OCI-LY7 (cell line): Measurements from ENCODE around the gene TSPAN5. TPM values are rescaled to one million over a fixed set of nuclear protein-coding genes. Genes with fewer than 3 reads are reported as not detected.

Experiments
- BruUV-seq: library from RNA; stranded (reverse); fragments of 400-500 nt; replicated peaks from 2 replicates; lab custom pipeline; 2021; lab: Mats Ljungman, UMichigan
- CTCF ChIA-PET: fragments of 300-600 bp; sonication (Branson Sonifier 250); formaldehyde crosslinking; loops from one replicate; lab custom pipeline; 2022; ENCODE audit warnings: antibody characterized with exemption; ENCODE audit not compliant: unreplicated experiment; lab: Charles Lee
- POLR2A ChIA-PET: fragments of 300-600 bp; sonication (Branson Sonifier 250); formaldehyde crosslinking; loops from one replicate; lab custom pipeline; 2022; ENCODE audit warnings: antibody characterized with exemption; lab: Charles Lee
- DNase-seq: peaks from one replicate; pipeline ENCODE4 v3.0.0-alpha.2; 2015; ENCODE audit warnings: low spot score
- H2AFZ ChIP-seq: fragments of 200-600 bp; sonication (generic), shearing (Covaris generic); 2 replicates; pipeline ENCODE4 v1.6.1; 2014; ENCODE audit warnings: mild to moderate bottlenecking, antibody characterized with exemption, low read length, moderate library complexity
- H3K27ac ChIP-seq: fragments of 200-600 bp; sonication (generic); 2 replicates; pipeline ENCODE4 v1.5.1; 2014; ENCODE audit warnings: mixed run types, low read depth, mild to moderate bottlenecking, moderate library complexity, low read length, inconsistent platforms; ENCODE audit not compliant: poor library complexity, severe bottlenecking
- H3K36me3 ChIP-seq: fragments of 200-600 bp; sonication (generic); 2 replicates; pipeline ENCODE4 v1.6.1; 2014; ENCODE audit warnings: mild to moderate bottlenecking, antibody characterized with exemption, low read length, moderate library complexity, mixed read lengths; ENCODE audit not compliant: insufficient read depth
- H3K4me1 ChIP-seq: fragments of 200-600 bp; sonication (generic); 2 replicates; pipeline ENCODE4 v1.5.1; 2014; ENCODE audit warnings: mild to moderate bottlenecking, low read length; ENCODE audit not compliant: insufficient read depth, poor library complexity, severe bottlenecking
- H3K4me2 ChIP-seq: fragments of 200-600 bp; sonication (generic); 2 replicates; pipeline ENCODE4 v1.6.1; 2014; ENCODE audit warnings: mild to moderate bottlenecking, low read length
- H3K4me3 ChIP-seq: fragments of 200-600 bp; sonication (generic); 2 replicates; pipeline ENCODE4 v1.5.1; 2014; ENCODE audit warnings: mild to moderate bottlenecking, low read depth, low read length; ENCODE audit not compliant: poor library complexity, severe bottlenecking
- H3K79me2 ChIP-seq: fragments of 200-600 bp; sonication (generic); 2 replicates; pipeline ENCODE4 v1.6.1; 2016; ENCODE audit warnings: low read depth, mild to moderate bottlenecking, low read length, moderate library complexity, mixed read lengths; ENCODE audit not compliant: insufficient read depth
- H3K9me2 ChIP-seq: fragments of 200-600 bp; sonication (generic); 2 replicates; pipeline ENCODE4 v1.6.1; 2016; ENCODE audit warnings: mild to moderate bottlenecking, low read length, mixed read lengths; ENCODE audit not compliant: insufficient read depth
- H3K9me3 ChIP-seq: fragments of 200-600 bp; sonication (generic); 2 replicates; pipeline ENCODE4 v1.6.1; 2014; ENCODE audit warnings: mild to moderate bottlenecking, mixed run types, low read length, mixed read lengths
- H4K20me1 ChIP-seq: fragments of 200-600 bp; sonication (generic); 2 replicates; pipeline ENCODE4 v1.6.1; 2014; ENCODE audit warnings: mild to moderate bottlenecking, antibody characterized with exemption, low read length, moderate library complexity, mixed read lengths; ENCODE audit not compliant: insufficient read depth
- EZH2phosphoT487 ChIP-seq: fragments of 200-600 bp; sonication (generic); IDR thresholded peaks from 2 replicates; pipeline ENCODE4 v1.6.1; 2018; ENCODE audit warnings: low read depth, borderline replicate concordance, mild to moderate bottlenecking, mixed run types, antibody characterized with exemption, low read length, moderate library complexity, mixed read lengths
- intact Hi-C: fragments of 100-400 bp; cut with micrococcal nuclease; formaldehyde crosslinking; loops from one replicate; pipeline ENCODE4 v1.10.0; 2022; ENCODE audit not compliant: unreplicated experiment
- total RNA-seq, 2 experiments: library from RNA; depleted of rRNA in 1 of 2; stranded (reverse); fragments of >200 nt in 1 of 2; shearing (Covaris generic) in 1 of 2; gene quantifications; 2 replicates each; pipeline ENCODE4 v1.2.3, GENCODE V29; 2014 to 2022
- TF ChIP-seq, protein P1 (sequence below): fragments of 200-600 bp; sonication (generic); conservative IDR thresholded peaks from 2 replicates; pipeline ENCODE4 v1.5.1; 2014; ENCODE audit warnings: mild to moderate bottlenecking, antibody characterized with exemption, low read length, moderate library complexity, mixed read lengths

The TSPAN5 gene
- total RNA-seq, 2 experiments from 2014 or later, result not detected

DNA sequence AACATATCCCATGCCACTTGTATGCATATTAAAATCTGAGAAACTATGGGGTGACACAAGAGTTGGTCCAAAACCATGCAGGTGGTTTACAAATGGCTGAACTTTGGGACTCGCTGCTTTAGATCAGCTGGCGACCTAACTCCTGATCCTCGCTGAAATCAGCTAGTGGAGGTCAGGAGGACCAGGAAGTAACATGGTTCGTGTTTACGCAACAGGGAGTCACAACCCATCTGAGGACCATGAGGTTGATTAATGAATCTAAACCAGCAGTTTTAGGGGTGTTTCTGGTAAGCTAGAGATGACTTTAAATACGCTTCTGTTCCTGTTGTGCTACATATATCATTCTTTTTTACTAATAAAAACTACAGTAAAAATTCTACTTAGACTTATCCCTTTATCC is 12.9 kb downstream of the TSPAN5 start:
- BruUV-seq, result no TSS peak
- no peak for DNase-seq
- Histone ChIP-seq H3K9me3 (no peaks in the 10 kb centered on the region), H2AFZ (no peak overlapping the region), H4K20me1 (no peaks in the 10 kb centered on the region), H3K27ac (no peak overlapping the region), H3K4me3 (no peak overlapping the region), H3K36me3 (no peaks in the 10 kb centered on the region), H3K4me2 (no peak overlapping the region), H3K4me1 (no peaks in the 10 kb centered on the region), H3K79me2 (no peaks in the 10 kb centered on the region), H3K9me2 (no peaks in the 10 kb centered on the region)
- intact Hi-C loops, result no loop called here
- POLR2A ChIA-PET, result interaction anchor here (0.6 to 0.8 kb wide), 2 partner anchors 63 to 144 kb away, joined by 3 to 5 read pairs; no protein-coding TSS in a partner anchor
- no peak for TF ChIP-seq EZH2phosphoT487
- TF ChIP-seq, protein P1, sequence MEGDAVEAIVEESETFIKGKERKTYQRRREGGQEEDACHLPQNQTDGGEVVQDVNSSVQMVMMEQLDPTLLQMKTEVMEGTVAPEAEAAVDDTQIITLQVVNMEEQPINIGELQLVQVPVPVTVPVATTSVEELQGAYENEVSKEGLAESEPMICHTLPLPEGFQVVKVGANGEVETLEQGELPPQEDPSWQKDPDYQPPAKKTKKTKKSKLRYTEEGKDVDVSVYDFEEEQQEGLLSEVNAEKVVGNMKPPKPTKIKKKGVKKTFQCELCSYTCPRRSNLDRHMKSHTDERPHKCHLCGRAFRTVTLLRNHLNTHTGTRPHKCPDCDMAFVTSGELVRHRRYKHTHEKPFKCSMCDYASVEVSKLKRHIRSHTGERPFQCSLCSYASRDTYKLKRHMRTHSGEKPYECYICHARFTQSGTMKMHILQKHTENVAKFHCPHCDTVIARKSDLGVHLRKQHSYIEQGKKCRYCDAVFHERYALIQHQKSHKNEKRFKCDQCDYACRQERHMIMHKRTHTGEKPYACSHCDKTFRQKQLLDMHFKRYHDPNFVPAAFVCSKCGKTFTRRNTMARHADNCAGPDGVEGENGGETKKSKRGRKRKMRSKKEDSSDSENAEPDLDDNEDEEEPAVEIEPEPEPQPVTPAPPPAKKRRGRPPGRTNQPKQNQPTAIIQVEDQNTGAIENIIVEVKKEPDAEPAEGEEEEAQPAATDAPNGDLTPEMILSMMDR, result no peak
- CTCF ChIA-PET, result no interaction called here

DNA sequence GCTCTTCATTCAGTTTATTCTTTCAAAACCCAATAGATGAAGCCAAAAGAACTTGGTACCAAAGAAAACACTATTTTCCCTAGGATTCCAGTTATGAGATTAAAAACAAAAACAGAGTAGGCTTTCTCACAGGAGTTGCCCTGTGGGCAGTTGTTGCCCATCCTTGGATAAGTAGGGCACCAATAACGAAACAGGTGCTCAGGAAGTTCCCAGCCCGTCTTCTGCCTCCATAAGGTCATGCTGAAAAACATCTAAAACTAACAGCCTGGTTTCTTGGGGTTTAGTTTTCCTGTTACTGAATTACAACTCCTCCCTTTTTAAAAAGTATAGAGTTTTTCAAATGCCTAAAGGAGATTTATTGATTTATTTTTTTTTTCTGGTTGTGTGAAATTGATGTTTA is 14.7 kb downstream of the TSPAN5 start:
- no peak overlapping the region for H3K4me3 ChIP-seq
- POLR2A ChIA-PET, result no interaction called here
- no peak for DNase-seq
- no peaks in the 10 kb centered on the region for H4K20me1 ChIP-seq
- no TSS peak for BruUV-seq
- TF ChIP-seq, protein P1, result no peak
- no peak for TF ChIP-seq EZH2phosphoT487
- no peaks in the 10 kb centered on the region for H3K79me2 ChIP-seq
- H3K4me1 ChIP-seq, result no peaks in the 10 kb centered on the region
- intact Hi-C loops, result no loop called here
- H2AFZ ChIP-seq, result no peak overlapping the region
- no peak overlapping the region for H3K27ac ChIP-seq
- no peak overlapping the region for H3K4me2 ChIP-seq
- H3K9me2 ChIP-seq, result no peaks in the 10 kb centered on the region
- no peaks in the 10 kb centered on the region for H3K9me3 ChIP-seq
- CTCF ChIA-PET, result no interaction called here
- no peaks in the 10 kb centered on the region for H3K36me3 ChIP-seq

DNA sequence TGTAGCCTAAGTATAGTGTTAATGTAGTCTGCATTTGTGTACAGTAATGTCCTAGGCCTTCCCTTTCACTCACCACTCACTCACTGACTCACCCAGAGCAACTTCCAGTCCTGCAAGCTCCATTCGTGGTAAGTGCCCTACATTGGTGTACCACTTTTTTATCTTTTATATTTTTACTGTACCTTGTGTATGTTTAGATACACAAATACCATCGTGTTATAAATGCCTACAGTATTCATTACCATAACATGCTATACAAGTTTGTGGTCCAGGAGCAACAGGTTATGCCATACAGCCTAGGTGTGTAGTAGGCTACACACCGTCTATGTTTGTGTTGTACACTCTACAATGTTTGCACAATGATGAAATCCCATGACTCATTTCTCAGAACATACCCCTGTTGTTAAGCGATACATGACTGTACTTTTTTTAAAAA is 15.4 kb downstream of the TSPAN5 start:
- Histone ChIP-seq H3K27ac (no peak overlapping the region), H4K20me1 (no peaks in the 10 kb centered on the region), H3K4me2 (no peak overlapping the region), H2AFZ (no peak overlapping the region), H3K4me1 (no peaks in the 10 kb centered on the region), H3K9me3 (no peaks in the 10 kb centered on the region), H3K79me2 (no peaks in the 10 kb centered on the region), H3K4me3 (no peak overlapping the region), H3K9me2 (no peaks in the 10 kb centered on the region), H3K36me3 (no peaks in the 10 kb centered on the region)
- BruUV-seq, result no TSS peak
- TF ChIP-seq, protein P1, result no peak
- TF ChIP-seq EZH2phosphoT487, result no peak
- DNase-seq, result no peak
- intact Hi-C loops, result no loop called here
- ChIA-PET CTCF (no interaction called here), POLR2A (interaction anchor here (1.2 kb wide), 1 partner anchor 10 kb away, joined by 3 read pairs; no protein-coding TSS in a partner anchor)
